ENCODE data around the gene MICU1. TPM values are rescaled to one million over a fixed set of nuclear protein-coding genes. Genes with fewer than 3 reads are reported as not detected.

Gene MICU1
- total and polyA plus RNA-seq, 2 of the 13 experiments (the other 11 are each of a cell fraction or from before 2014, with no cell fraction given) = 32.5 to 56.1 TPM

- in situ Hi-C loops (cut with HindIII; ENCODE audit: extremely low pct_ligation_motif_present, low pct_unique_long_range_greater_than_20kb) (loop anchor here (10.0 to 25.0 kb wide), 2 partner anchors 251 to 373 kb away; partner anchors contain the start of genes CHST3 and SPOCK2), intact Hi-C loops (cut with micrococcal nuclease; ENCODE audit: unreplicated experiment) (loop anchor here (5.0 kb wide), 1 partner anchor 291 kb away; no protein-coding TSS in a partner anchor)
- BruUV-seq (replicated peaks) = no TSS peak
These were observed 287.7 kb downstream of the MICU1 start for GRCh38 chr10:72338180-72338579.

More at GRCh38 chr10:72338180-72338579, 287.7 kb downstream of the MICU1 start:
- ATAC-seq (no peak), FAIRE-seq (no peak), DNase-seq (ENCODE audit: low spot score) (no peak)
- no peak overlapping the region for H3K9ac ChIP-seq (ENCODE audit: insufficient read depth, low read depth, low read length)
- H3K4me1 ChIP-seq (ENCODE audit: insufficient read depth, low read length) = peaks cover 39% of the 10 kb centered on the region
- H3K27ac ChIP-seq (ENCODE audit: extremely low read length, insufficient read depth, low read length) = no peak overlapping the region
- CTCF ChIA-PET (ENCODE audit: low intra/inter-chr PET ratio, low total read pairs) = interaction anchor here (2.0 kb wide), 1 partner anchor 212 kb away, joined by 7 read pairs; no protein-coding TSS in a partner anchor
- no peaks in the 10 kb centered on the region for H4K20me1 ChIP-seq (ENCODE audit: insufficient read depth, low read length)
- H3K36me3 ChIP-seq (replicated peaks in 1 of 2; ENCODE audit: control insufficient read depth in 1 of 2, insufficient read depth in 2 of 2, low read length in 2 of 2) = peaks cover 20 to 46% of the 10 kb centered on the region in 2 experiments
- no peaks in the 10 kb centered on the region for H3K9me3 ChIP-seq (ENCODE audit: low read length)
- H3K4me3 ChIP-seq (replicated peaks in 1 of 3; ENCODE audit: insufficient read depth in 1 of 3, low read depth in 2 of 3, low read length in 3 of 3) = no peak overlapping the region
- H2AFZ ChIP-seq (ENCODE audit: low read length) = no peak overlapping the region
- no peak overlapping the region for H3K4me2 ChIP-seq (ENCODE audit: low read depth, low read length)
- no peaks in the 10 kb centered on the region for H3K27me3 ChIP-seq (ENCODE audit: control insufficient read depth in 1 of 2, insufficient read depth in 2 of 2, low read length in 2 of 2)
- no peak for TF ChIP-seq ZNF883 (CRISPR knock-in tag; IDR thresholded peaks at IDR 0.05; ENCODE audit: not compliant biosample characterization)
- TF ChIP-seq THAP9 (CRISPR knock-in tag; IDR thresholded peaks at IDR 0.05; ENCODE audit: borderline replicate concordance) = no peak
- no peak for TF ChIP-seq ZNF329 (CRISPR knock-in tag; IDR thresholded peaks at IDR 0.05; ENCODE audit: low read depth)
- no peak for TF ChIP-seq SMAD1 (CRISPR knock-in tag; IDR thresholded peaks at IDR 0.05; ENCODE audit: borderline replicate concordance, low read depth)
- no peak for TF ChIP-seq ZNF275 (CRISPR knock-in tag; IDR thresholded peaks at IDR 0.05; ENCODE audit: borderline replicate concordance)
- no peak for TF ChIP-seq FOXP1 (IDR thresholded peaks at IDR 0.05)
- no peak for TF ChIP-seq FOXP1 (CRISPR knock-in tag; IDR thresholded peaks at IDR 0.05)
- no peak for TF ChIP-seq ISL2 (CRISPR knock-in tag; IDR thresholded peaks at IDR 0.05)
- no peak for TF ChIP-seq DNMT1 (CRISPR knock-in tag; IDR thresholded peaks at IDR 0.05)
- no peak for TF ChIP-seq MYC (CRISPR knock-in tag; IDR thresholded peaks at IDR 0.05; ENCODE audit: borderline replicate concordance)
- TF ChIP-seq RFX3 (CRISPR knock-in tag; IDR thresholded peaks at IDR 0.05) = no peak
- TF ChIP-seq PHF20 (CRISPR knock-in tag; IDR thresholded peaks at IDR 0.05) = no peak
- no peak for TF ChIP-seq ZSCAN21 (CRISPR knock-in tag; IDR thresholded peaks at IDR 0.05; ENCODE audit: borderline replicate concordance)
- TF ChIP-seq HES4 (CRISPR knock-in tag; IDR thresholded peaks at IDR 0.05; ENCODE audit: borderline replicate concordance) = no peak
- no peak for TF ChIP-seq NR1H2 (CRISPR knock-in tag; IDR thresholded peaks at IDR 0.05; ENCODE audit: borderline replicate concordance, low read depth)
- no peak for TF ChIP-seq FOXA3 (CRISPR knock-in tag; IDR thresholded peaks at IDR 0.05)
- TF ChIP-seq ZNF569 (CRISPR knock-in tag; IDR thresholded peaks at IDR 0.05; ENCODE audit: borderline replicate concordance) = no peak
- no peak for TF ChIP-seq ZFAT (CRISPR knock-in tag; conservative IDR thresholded peaks at IDR 0.05)
- TF ChIP-seq EED (CRISPR knock-in tag; IDR thresholded peaks at IDR 0.05) = no peak
- no peaks in the 10 kb centered on the region for H3K79me2 ChIP-seq (ENCODE audit: insufficient read depth, low read length)
- WGBS (ENCODE audit: low lambda C conversion rate) = 100% methylated on average over 7 of the region's 7 CpGs
- POLR2A ChIA-PET = no interaction called here

Measured in HepG2 (cell line).